Dendritic cell treated with granulocyte-macrophage colony-stimulating factor and Interleukin-4, amounts not matched to agents 40 ng/mL and 50 ng/mL, for 4 days (primary cell): Measurements from ENCODE around the gene RAD52.

ENCODE experiments used
- H3K27ac Mint-ChIP-seq: one replicate; pipeline ENCODE4 v1.8.0; 2022; ENCODE audit warnings: mild to moderate bottlenecking, mixed read lengths
- H3K27me3 Mint-ChIP-seq: one replicate; pipeline ENCODE4 v1.8.0; 2022; ENCODE audit warnings: mild to moderate bottlenecking, mixed read lengths
- H3K36me3 Mint-ChIP-seq: one replicate; pipeline ENCODE4 v1.8.0; 2022; ENCODE audit warnings: low read depth, mixed read lengths
- H3K4me1 Mint-ChIP-seq: one replicate; pipeline ENCODE4 v1.8.0; 2022; ENCODE audit warnings: low read depth, mixed read lengths
- H3K4me3 Mint-ChIP-seq: one replicate; pipeline ENCODE4 v1.8.0; 2022; ENCODE audit warnings: mild to moderate bottlenecking, moderate library complexity, mixed read lengths
- H3K9me3 Mint-ChIP-seq: one replicate; pipeline ENCODE4 v1.8.0; 2022; ENCODE audit warnings: mixed read lengths
- intact Hi-C: fragments of 100-400 bp; cut with micrococcal nuclease; formaldehyde crosslinking; loops from one replicate; pipeline ENCODE4 v1.15.0; 2022

RAD52 gene

DNA sequence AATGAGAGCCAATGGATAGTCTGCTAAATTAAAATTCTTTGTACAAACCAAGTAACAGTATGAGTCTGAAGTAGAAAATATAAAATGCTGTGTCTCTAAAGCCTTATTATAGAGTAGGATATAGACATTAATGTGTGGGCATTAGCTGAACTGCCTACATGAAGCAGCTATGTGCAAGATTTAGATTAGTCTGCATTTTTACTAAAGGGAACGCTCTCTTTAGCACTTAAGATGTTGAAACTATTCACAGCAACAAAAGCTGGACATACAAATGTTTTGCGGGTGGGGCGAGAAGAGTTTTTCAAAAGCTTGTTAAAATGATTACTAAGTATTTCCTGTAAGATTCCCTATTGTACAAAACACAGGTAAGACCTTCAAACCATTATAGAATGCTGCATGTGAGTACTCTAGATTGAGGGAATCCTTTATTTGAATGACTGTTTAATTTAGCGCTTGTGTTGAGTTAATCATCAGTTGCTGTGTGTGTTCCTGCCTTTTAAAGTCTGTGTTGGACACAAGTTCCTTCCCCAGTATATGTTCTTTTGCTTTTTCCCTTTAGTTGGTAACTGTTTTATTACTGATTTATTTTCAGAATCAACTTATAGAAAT, 87.1 kb downstream of the RAD52 start:
- no peaks in the 10 kb centered on the region for H3K9me3 Mint-ChIP-seq
- H3K36me3 Mint-ChIP-seq, result peaks cover 90% of the 10 kb centered on the region
- no peaks in the 10 kb centered on the region for H3K27me3 Mint-ChIP-seq
- no peak overlapping the region for H3K27ac Mint-ChIP-seq
- H3K4me3 Mint-ChIP-seq, result no peak overlapping the region
- H3K4me1 Mint-ChIP-seq, result no peaks in the 10 kb centered on the region
- intact Hi-C loops, result loop anchor here (5.0 kb wide), 1 partner anchor 45 kb away; no protein-coding TSS in a partner anchor
